Measurements from ENCODE around the gene NEBL. TPM values are rescaled to one million over a fixed set of nuclear protein-coding genes. Genes with fewer than 3 reads are reported as not detected.

NEBL gene
- total and polyA plus RNA-seq, 2 of the 4 experiments (the other 2 are of a cell fraction) = under 0.01 TPM

GRCh38 chr10:20898866-20899535 lies 1.9 kb upstream of the NEBL start:
- Histone ChIP-seq H2BK5ac (ENCODE audit: low read depth, low read length, poor library complexity, severe bottlenecking) (no peak overlapping the region), H2BK15ac (ENCODE audit: low read depth, low read length) (no peak overlapping the region), H3K27me3 (ENCODE audit: control insufficient read depth, insufficient read depth, low read length) (no peaks in the 10 kb centered on the region), H3K56ac (ENCODE audit: extremely low read depth, insufficient read depth, low read length) (no peak overlapping the region), H2BK120ac (ENCODE audit: low read depth, low read length) (no peak overlapping the region), H3K79me1 (ENCODE audit: low read depth in 1 of 2, low read length in 2 of 2) (no peaks in the 10 kb centered on the region), H3K4me2 (ENCODE audit: low read depth, low read length) (no peak overlapping the region), H3K9ac (ENCODE audit: low read depth, low read length) (no peak overlapping the region), H2AK5ac (ENCODE audit: low read depth, low read length) (no peak overlapping the region), H4K20me1 (ENCODE audit: insufficient read depth, low read length) (no peaks in the 10 kb centered on the region), H2BK20ac (ENCODE audit: low read depth, low read length) (no peak overlapping the region), H4K8ac (ENCODE audit: low read depth in 2 of 2, low read length in 2 of 2) (no peak overlapping the region), H3K9me3 (ENCODE audit: control insufficient read depth, insufficient read depth, low read length) (no peaks in the 10 kb centered on the region), H2AFZ (replicated peaks; ENCODE audit: low read length, poor library complexity) (no peak overlapping the region), H3K14ac (replicated peaks; ENCODE audit: low read depth, low read length) (no peak overlapping the region), H3K4me1 (ENCODE audit: control insufficient read depth, insufficient read depth, low read length) (no peaks in the 10 kb centered on the region), H3K18ac (ENCODE audit: low read depth, low read length) (no peak overlapping the region), H3K4ac (ENCODE audit: low read depth, low read length) (no peak overlapping the region), H3K23ac (ENCODE audit: low read depth, low read length) (no peak overlapping the region), H2AK9ac (replicated peaks; ENCODE audit: low read depth, low read length, poor library complexity) (no peak overlapping the region), H4K91ac (ENCODE audit: insufficient read depth, low read depth, low read length) (no peak overlapping the region), H3K27ac (ENCODE audit: insufficient read depth, low read length) (no peak overlapping the region), H3K36me3 (ENCODE audit: control insufficient read depth, insufficient read depth, low read length) (no peaks in the 10 kb centered on the region), H3K4me3 (ENCODE audit: insufficient read depth, low read depth, low read length) (no peak overlapping the region), H4K5ac (ENCODE audit: low read depth, low read length) (no peak overlapping the region), H3K9me1 (ENCODE audit: insufficient read depth, low read length) (no peaks in the 10 kb centered on the region)
- dilution Hi-C loops (cut with HindIII; ENCODE audit: low sequenced_read_pairs, unreplicated experiment) (no loop called here), in situ Hi-C loops (cut with MboI; ENCODE audit: low sequenced_read_pairs) (no loop called here), intact Hi-C loops (cut with micrococcal nuclease) (no loop called here)
- ChIA-PET POLR2A (ENCODE audit: unreplicated experiment) (no interaction called here), CTCF (no interaction called here)
- no peak for TF ChIP-seq CTCF (conservative IDR thresholded peaks at IDR 0.05; ENCODE audit: low read depth, low read length)
- DNase-seq (no peak), ATAC-seq (ENCODE audit: low read depth) (no peak)
- BruUV-seq (replicated peaks) = no TSS peak
- WGBS, 2 experiments (ENCODE audit: extremely low coverage in 2 of 2, insufficient read length in 1 of 2) = no CpG with 5 or more reads among the region's 3 CpGs

All from IMR-90 (cell line).